Measurements from ENCODE around the gene LRRC4. TPM values are rescaled to one million over a fixed set of nuclear protein-coding genes. Genes with fewer than 3 reads are reported as not detected.

The LRRC4 gene
- total and polyA plus RNA-seq, 8 donors = 0.45 to 61.8 (median 1.1) TPM; not detected in 1

DNA sequence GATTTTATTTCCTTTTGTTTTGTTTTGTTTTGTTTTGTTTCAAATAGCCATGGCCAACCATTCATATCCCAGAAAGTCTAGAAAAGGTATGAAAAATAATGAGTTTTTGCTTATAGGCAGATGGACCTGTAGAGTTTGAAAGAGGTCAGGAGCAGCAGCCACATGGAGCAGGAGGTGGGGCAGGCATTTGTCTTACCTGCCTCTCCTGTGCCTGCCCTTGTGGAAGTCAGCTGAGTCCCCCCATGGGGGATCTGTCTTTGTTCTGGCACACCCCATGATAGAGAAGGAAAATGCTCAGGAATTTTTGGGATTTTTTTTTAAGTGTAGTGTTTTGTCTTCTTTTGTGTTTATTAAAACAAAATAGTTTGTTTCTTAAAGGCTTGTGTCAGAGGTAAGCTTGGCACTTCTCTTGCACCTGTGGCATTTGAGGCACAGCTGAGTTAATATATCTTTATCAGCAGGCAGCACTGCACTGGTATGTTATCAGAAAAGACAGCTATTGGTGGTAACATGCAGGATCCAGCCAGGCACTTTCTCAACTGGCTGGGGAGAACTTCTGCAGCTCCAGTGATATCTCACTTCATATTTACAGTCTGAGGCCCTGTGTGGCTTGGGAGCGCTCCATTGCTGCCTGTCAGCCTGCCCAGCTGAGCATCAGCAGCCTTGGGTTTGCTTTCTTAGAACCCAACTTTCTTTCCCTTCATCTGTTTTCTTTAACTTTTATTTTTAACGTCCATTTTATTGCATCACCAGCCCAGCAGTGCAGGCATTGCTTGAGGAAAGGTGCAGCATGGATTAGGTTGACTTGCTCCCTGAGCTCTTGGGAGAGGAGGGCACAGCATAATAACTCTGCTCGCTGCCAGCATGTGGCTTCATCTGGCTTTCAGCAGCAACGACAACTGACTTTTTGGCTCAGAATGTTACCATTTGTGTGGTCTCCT is 44.4 kb downstream of the LRRC4 start:
- WGBS, 5 donors = 28 to 52% (median 33%) methylated on average over 4 of the region's 4 CpGs
- Histone ChIP-seq H3K36me3 (peaks cover 0 to 16% (median 14%) of the 10 kb centered on the region in 4 donors), H3K9me3 (no peaks in the 10 kb centered on the region), H3K27me3 (no peaks in the 10 kb centered on the region), H3K4me3 (no peak overlapping the region), H3K27ac (peak overlapping the region; percentile 5 to 65 (median 44)), H3K4me1 (peaks cover 12 to 64% (median 27%) of the 10 kb centered on the region in 4 donors)
- TF ChIP-seq POLR2A (IDR thresholded peaks at IDR 0.05) (no peak), POLR2AphosphoS5 (IDR thresholded peaks at IDR 0.05) (peak in 2 of 3 donors; percentile 50 to 67), EP300 (IDR thresholded peaks at IDR 0.05) (no peak)
- DNase-seq = peak; percentile 38 to 81
- intact Hi-C loops (cut with DNase I; ENCODE audit: low total_unique reads) = no loop called here

GRCh38 chr7:127983804-127984332 is 47.4 kb downstream of the LRRC4 start:
- TF ChIP-seq POLR2AphosphoS5 (IDR thresholded peaks at IDR 0.05) (peak in 1 of 3 donors; percentile 49), CTCF (IDR thresholded peaks at IDR 0.05) (no peak), POLR2A (IDR thresholded peaks at IDR 0.05) (no peak), EP300 (IDR thresholded peaks at IDR 0.05) (no peak)
- Histone ChIP-seq H3K4me1 (peaks cover 12 to 64% (median 27%) of the 10 kb centered on the region in 4 donors), H3K27ac (peak overlapping the region in 3 of 5 donors; percentile 5 to 46 (median 33)), H3K36me3 (peaks cover 0 to 4% (median under 1%) of the 10 kb centered on the region in 4 donors), H3K9me3 (peaks cover 0 to 6% (median 3%) of the 10 kb centered on the region in 4 donors), H3K4me3 (no peak overlapping the region), H3K27me3 (no peaks in the 10 kb centered on the region)
- intact Hi-C loops (cut with DNase I; ENCODE audit: low total_unique reads) = no loop called here
- WGBS, 5 donors = 29 to 60% (median 47%) methylated on average over 5 of the region's 5 CpGs
- DNase-seq = peak in 1 of 2 donors; percentile 37

GRCh38 chr7:127981965-127982364 is 49.3 kb downstream of the LRRC4 start:
- no peak for DNase-seq
- intact Hi-C loops (cut with DNase I; ENCODE audit: low total_unique reads) = no loop called here
- no peaks in the 10 kb centered on the region for H3K27me3 ChIP-seq
- H3K4me3 ChIP-seq = no peak overlapping the region
- no peak overlapping the region for H3K27ac ChIP-seq
- WGBS, 5 donors = 94 to 98% (median 98%) methylated on average over 4 of the region's 4 CpGs
- no peak for TF ChIP-seq POLR2AphosphoS5 (IDR thresholded peaks at IDR 0.05)
- TF ChIP-seq CTCF (IDR thresholded peaks at IDR 0.05) = no peak
- peaks cover 0 to 15% (median 8%) of the 10 kb centered on the region in 4 donors for H3K36me3 ChIP-seq
- peaks cover 9 to 46% (median 20%) of the 10 kb centered on the region in 4 donors for H3K4me1 ChIP-seq
- H3K9me3 ChIP-seq = peaks cover 0 to 15% (median 5%) of the 10 kb centered on the region in 4 donors

GRCh38 chr7:127980901-127981300 is 50.3 kb downstream of the LRRC4 start:
- TF ChIP-seq EP300 (IDR thresholded peaks at IDR 0.05) (no peak), POLR2AphosphoS5 (IDR thresholded peaks at IDR 0.05) (no peak), POLR2A (IDR thresholded peaks at IDR 0.05) (no peak), CTCF (IDR thresholded peaks at IDR 0.05) (no peak)
- peaks cover 0 to 15% (median 5%) of the 10 kb centered on the region in 4 donors for H3K9me3 ChIP-seq
- intact Hi-C loops (cut with DNase I; ENCODE audit: low total_unique reads) = no loop called here
- no peak for DNase-seq
- peak overlapping the region in 1 of 5 donors; percentile 38 for H3K27ac ChIP-seq
- H3K4me1 ChIP-seq = peaks cover 10 to 39% (median 22%) of the 10 kb centered on the region in 4 donors
- peaks cover 0 to 20% (median 13%) of the 10 kb centered on the region in 4 donors for H3K36me3 ChIP-seq
- H3K4me3 ChIP-seq = no peak overlapping the region
- H3K27me3 ChIP-seq = no peaks in the 10 kb centered on the region
- WGBS, 5 donors = 73 to 97% (median 82%) methylated on average over 1 of the region's 1 CpG

Measured in stomach (tissue), 9 donors.